HG03558 (cell line): ENCODE results near the gene TAC3.
"Not testable (repeated sequence)": the region's sequence is repeated elsewhere in the genome, so short reads cannot be mapped to it uniquely, and the experiment has no call there.

ENCODE experiments used
- ATAC-seq: cut with Tn5 transposase; IDR thresholded peaks from one replicate; pipeline ENCODE4 v1.9.1; 2021; ENCODE audit warnings: moderate number of reproducible peaks; ENCODE audit not compliant: unreplicated experiment; ENCODE audit errors: extremely low read depth

The TAC3 gene

GRCh38 chr12:57016348-57016747 is at the start of gene TAC3:
Gene TAC3 (minus strand): TSS chr12:57016529. CDS start chr12:57015797, 732 bp downstream.
- no peak for ATAC-seq

DNA sequence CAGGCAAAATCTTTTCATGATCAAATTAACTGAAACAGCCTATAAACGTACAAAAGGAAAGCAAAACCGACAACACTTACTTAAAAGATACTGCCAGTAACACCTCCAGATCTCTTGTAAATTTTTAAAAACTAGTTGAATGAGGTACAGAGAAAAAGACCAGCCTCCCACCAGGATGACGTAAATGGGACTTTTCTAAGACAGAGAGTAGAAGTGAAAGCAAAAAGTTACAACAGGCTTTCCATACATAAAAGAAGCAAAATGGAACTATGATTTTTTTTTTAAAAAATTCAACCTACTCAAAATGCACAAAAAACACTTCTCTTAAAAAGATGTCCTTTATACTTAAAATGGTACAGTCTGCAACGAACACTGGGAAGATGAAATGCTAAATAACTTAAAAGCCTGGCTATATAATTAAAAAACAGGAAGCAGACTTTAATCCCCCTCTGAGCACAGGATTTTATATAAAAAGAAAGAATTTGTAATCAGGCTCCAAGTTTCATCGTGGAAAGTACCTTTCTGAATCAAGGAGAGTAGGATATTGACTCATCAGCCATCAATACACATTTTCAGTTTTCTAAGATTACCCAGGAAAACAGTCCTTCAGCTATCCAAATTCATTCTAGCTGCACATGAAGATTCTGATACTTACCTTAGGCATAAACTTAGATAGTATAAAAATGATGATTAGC is 47.8 kb upstream of the TAC3 start:
- peak; percentile 72 for ATAC-seq

- ATAC-seq = peak; percentile 47
Observed at GRCh38 chr12:57058454-57058853, 42.1 kb upstream of the TAC3 start.

DNA sequence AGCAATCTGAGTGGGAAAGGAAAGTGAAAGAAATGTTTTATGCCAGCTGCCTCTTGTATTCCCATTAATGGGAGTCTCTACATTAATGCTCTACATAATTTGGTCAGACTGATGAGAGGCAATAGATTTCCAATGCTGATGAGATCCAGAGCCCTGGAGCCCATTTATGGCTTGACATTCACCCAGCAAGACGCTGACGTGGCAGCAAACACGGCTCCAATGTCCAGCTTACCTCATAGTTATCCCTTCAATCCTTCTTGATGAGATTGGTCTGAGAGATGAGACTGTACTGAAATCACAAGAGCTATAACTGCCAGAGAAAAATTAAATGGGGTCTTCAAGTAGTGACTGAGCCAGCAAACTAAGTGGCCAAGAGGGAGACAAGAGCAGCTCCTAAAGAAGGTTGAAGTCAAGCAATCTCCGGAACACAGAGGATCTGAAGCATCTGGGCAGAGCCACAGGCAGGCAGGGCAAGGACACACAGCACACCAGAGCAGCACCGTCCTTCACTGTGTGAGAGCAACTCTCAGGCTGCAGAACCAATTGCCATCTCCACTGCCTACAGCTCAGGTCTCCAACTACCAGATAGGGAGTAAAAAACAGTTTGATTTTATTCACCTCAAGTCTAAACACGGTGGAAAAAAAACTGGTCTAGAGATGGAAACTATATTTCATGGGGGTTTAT is 40.9 kb upstream of the TAC3 start:
- ATAC-seq = no peak

DNA sequence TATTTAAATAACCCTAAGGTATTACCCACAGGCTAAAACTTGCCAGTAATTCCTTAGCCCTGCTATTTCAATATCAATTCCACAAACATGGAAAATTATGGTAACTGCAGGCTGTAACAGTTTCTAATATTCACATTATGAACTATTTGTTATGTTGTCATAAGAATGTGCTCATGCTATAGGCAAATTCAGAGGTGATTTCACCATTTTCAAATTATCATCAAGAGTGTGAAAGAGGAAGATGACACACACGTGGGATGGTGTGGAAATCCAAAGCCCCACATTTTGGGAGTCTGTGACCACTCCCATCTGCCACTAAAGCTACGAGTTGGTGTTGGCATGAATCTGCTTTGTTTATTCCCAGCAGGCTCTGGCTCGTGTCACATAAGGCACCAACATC is 39.5 kb upstream of the TAC3 start:
- ATAC-seq = no peak

GRCh38 chr12:57053901-57054300 is 37.6 kb upstream of the TAC3 start:
- not testable (repeated sequence) for ATAC-seq

DNA sequence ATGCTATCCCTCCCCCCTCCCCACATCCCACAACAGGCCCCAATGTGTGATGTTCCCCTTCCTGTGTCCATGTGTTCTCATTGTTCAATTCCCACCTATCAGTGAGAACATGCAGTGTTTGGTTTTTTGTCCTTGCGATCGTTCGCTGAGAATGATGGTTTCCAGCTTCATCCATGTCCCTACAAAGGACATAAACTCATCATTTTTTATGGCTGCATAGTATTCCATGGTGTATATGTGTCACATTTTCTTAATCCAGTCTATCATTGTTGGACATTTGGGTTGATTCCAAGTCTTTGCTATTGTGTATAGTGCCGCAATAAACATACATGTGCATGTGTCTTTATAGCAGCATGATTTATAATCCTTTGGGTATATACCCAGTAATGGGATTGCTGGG is 36.8 kb upstream of the TAC3 start:
- ATAC-seq = not testable (repeated sequence)

DNA sequence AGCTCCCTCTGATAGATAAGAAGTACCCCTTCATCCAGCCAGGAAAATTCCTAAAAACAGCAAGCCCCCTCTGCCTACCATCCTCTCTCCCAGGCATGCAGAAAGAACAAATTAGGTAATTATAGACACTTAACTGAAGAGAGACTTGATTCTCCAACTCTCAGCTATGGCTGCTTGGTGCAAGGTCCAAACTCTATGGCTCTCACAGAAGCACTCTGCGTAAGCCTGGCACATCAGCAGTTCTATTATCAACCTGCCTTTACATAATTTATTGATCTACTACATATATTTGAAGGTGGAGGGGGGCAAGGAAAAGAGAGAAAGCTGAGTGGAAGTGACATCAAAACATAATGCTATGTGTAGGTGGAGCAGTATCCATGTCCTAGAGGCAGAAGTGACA is 34.7 kb upstream of the TAC3 start:
- ATAC-seq = no peak

DNA sequence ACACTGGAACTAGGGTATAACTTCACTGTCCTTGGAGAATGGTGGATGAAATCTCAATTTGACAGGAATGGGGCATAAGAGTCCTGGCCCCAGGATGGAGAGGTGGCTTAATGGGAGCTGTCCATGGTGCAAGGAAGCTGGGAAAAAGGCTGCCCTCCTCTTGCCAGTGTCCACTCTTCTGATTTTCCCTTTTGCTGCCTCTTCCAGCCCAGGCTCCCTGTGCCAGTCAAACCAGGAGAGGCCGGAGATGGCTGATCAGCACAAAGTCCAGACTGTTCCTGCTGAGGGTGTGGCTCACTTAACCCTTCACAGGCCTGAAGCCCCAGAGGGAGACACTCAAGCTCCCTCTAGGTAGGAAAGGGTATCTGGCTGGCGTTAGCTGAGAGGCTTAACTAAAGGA is 33.6 kb upstream of the TAC3 start, which contains the start of gene MYO1A:
TSS of gene MYO1A (minus strand) at position 240 of the 400 bp plus-strand sequence. CDS start 1,806 bp downstream, outside the sequence.
- no peak for ATAC-seq

DNA sequence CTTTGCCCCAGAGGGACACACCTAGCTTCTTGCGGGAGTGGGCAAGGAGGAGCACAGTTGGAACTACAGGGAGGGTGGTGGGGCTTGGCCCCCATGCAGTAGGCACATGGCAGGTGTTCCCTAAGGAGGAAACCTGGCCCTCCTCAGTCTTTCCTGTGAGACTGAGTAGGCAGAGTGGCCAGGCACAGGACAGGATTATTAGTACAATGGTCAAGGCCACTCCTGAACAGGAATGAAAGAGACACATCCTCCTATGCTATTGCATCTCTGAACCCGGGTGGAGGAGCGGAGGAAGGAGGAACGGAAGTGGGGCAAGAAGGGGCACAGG is 32.8 kb upstream of the TAC3 start:
- ATAC-seq = no peak

DNA sequence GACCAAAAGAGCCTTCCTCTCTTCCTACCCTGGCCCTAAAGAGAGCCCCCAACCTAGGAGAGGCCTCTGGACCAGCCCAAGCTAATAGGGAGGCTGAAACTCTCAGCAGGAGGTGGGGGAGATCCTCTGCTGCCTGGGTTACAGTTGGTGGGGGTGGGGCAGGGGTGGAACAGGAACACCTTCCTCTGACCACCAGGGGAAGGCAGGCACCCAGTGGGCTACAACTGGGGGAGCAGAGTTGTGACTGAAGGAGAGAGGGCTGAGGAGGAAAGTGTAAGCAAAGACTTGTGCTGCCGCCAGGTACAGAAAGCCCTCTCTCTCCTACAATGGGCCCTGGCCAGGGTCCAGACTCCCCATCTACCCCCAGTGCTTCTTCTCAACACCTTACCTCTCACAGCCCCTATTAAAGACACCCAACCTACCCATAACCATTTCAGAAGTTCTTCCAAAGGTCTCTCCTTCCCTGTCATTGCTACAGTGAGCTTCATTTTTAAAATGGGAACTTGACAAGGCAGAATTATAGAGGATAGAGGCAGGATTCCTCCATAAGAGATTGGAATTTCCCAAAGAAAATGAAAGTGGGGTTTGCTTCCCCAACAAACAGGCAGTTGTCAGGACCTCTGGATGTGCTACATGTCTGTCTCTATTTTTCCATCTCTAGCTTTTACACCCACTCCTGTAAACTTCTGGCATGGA is 32.2 kb upstream of the TAC3 start:
- ATAC-seq = no peak

GRCh38 chr12:57047981-57048380 is 31.7 kb upstream of the TAC3 start:
- no peak for ATAC-seq

- ATAC-seq = no peak
Observed at GRCh38 chr12:57046947-57047890, 30.9 kb upstream of the TAC3 start.

GRCh38 chr12:57046086-57046791 is 29.9 kb upstream of the TAC3 start:
- ATAC-seq = no peak

- no peak for ATAC-seq
Observed at GRCh38 chr12:57044889-57045288, 28.6 kb upstream of the TAC3 start.

DNA sequence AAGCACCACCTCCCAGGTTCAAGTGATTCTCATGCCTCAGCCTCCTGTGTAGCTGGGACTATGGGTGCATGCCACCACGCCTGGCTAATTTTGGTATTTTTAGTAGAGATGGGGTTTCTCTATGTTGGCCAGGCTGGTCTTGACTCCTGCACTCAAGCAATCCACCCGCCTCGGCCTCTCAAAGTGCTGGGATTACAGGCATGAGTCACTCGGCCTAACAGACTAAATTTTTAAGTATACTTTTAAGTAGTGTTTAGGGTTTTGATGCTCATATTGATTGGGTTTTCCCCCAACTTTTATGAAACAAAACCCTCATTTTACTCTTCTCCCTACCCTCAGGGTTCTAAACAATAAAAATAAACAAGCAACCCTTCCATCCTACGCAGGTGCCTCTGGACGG is 28.1 kb upstream of the TAC3 start:
- no peak for ATAC-seq

GRCh38 chr12:57042695-57043094 is 26.4 kb upstream of the TAC3 start:
- no peak for ATAC-seq

- no peak for ATAC-seq
Observed at GRCh38 chr12:57040750-57041149, 24.4 kb upstream of the TAC3 start.

- ATAC-seq = no peak
Observed at GRCh38 chr12:57040211-57040610, 23.9 kb upstream of the TAC3 start.
